WTC11 (cell line): ENCODE results near the gene TNIK. TPM values are rescaled to one million over a fixed set of nuclear protein-coding genes. Genes with fewer than 3 reads are reported as not detected.

Experiments used
- ATAC-seq: fragments of 200-7000 bp; cut with Tn5 transposase; 2 replicates; pipeline ENCODE4 v1.10.0; 2021; ENCODE audit warnings: mild to moderate bottlenecking, moderate library complexity
- CTCF ChIA-PET: fragments of 300-600 bp; sonication (Branson Sonifier 250); formaldehyde crosslinking; loops from one replicate; lab custom pipeline; 2021; ENCODE audit warnings: antibody characterized with exemption; lab: Charles Lee
- POLR2A ChIA-PET: fragments of 350-600 bp; sonication (Branson Sonifier 250); formaldehyde crosslinking; loops from one replicate; lab custom pipeline; 2021; ENCODE audit warnings: antibody characterized with exemption; lab: Charles Lee
- DNase-seq: peaks from one replicate; pipeline ENCODE4 v3.0.0; 2021; ENCODE audit warnings: low spot score
- H3K27ac Mint-ChIP-seq: 2 replicates; pipeline ENCODE4 v1.8.0; 2021; ENCODE audit warnings: mixed read lengths
- H3K27me3 Mint-ChIP-seq: 2 replicates; pipeline ENCODE4 v1.8.0; 2021; ENCODE audit warnings: low read depth, mild to moderate bottlenecking, moderate library complexity, mixed read lengths
- H3K36me3 Mint-ChIP-seq: 2 replicates; pipeline ENCODE4 v1.8.0; 2021; ENCODE audit warnings: mixed read lengths
- H3K4me1 Mint-ChIP-seq: 2 replicates; pipeline ENCODE4 v1.8.0; 2022; ENCODE audit warnings: mixed read lengths
- H3K4me3 Mint-ChIP-seq: 2 replicates; pipeline ENCODE4 v1.8.0; 2021; ENCODE audit warnings: mild to moderate bottlenecking, moderate library complexity, mixed read lengths
- H3K9me3 Mint-ChIP-seq: 2 replicates; pipeline ENCODE4 v1.8.0; 2021; ENCODE audit warnings: mixed read lengths
- AR ChIP-seq: fragments of 250-450 bp; sonication (Bioruptor Pico); IDR thresholded peaks from 2 replicates; pipeline ENCODE4 v1.9.0; 2021; ENCODE audit warnings: mild to moderate bottlenecking
- ATF1 ChIP-seq: sonication (generic); formaldehyde crosslinking; IDR thresholded peaks from 2 replicates; pipeline ENCODE4 v1.8.1; 2023; ENCODE audit warnings: mild to moderate bottlenecking, moderate library complexity, missing genetic modification reagents
- ATF3 ChIP-seq: sonication (generic); formaldehyde crosslinking; conservative IDR thresholded peaks from 2 replicates; pipeline ENCODE4 v1.8.1; 2022; ENCODE audit warnings: mild to moderate bottlenecking, missing genetic modification reagents
- CREM ChIP-seq: sonication (generic); formaldehyde crosslinking; IDR thresholded peaks from 2 replicates; pipeline ENCODE4 v1.8.1; 2022; ENCODE audit warnings: mild to moderate bottlenecking, missing genetic modification reagents, moderate library complexity
- ELF4 ChIP-seq: sonication (generic); formaldehyde crosslinking; IDR thresholded peaks from 2 replicates; pipeline ENCODE4 v1.8.1; 2022; ENCODE audit warnings: low read depth, mild to moderate bottlenecking, moderate library complexity, missing genetic modification reagents
- GTF2I ChIP-seq: fragments of 250-450 bp; sonication (Bioruptor Pico); conservative IDR thresholded peaks from 2 replicates; pipeline ENCODE4 v1.4.0; 2021; ENCODE audit warnings: mild to moderate bottlenecking
- HMGXB4 ChIP-seq: sonication (generic); formaldehyde crosslinking; IDR thresholded peaks from 2 replicates; pipeline ENCODE4 v1.8.1; 2023; ENCODE audit warnings: mild to moderate bottlenecking, moderate library complexity, missing genetic modification reagents
- NR3C1 ChIP-seq: sonication (generic); formaldehyde crosslinking; conservative IDR thresholded peaks from 2 replicates; pipeline ENCODE4 v1.8.1; 2023; ENCODE audit warnings: low read depth, mild to moderate bottlenecking, missing genetic modification reagents
- PRDM15 ChIP-seq: sonication (generic); formaldehyde crosslinking; IDR thresholded peaks from 2 replicates; pipeline ENCODE4 v1.8.0; 2022; ENCODE audit warnings: missing genetic modification reagents
- RELA ChIP-seq: sonication (generic); formaldehyde crosslinking; IDR thresholded peaks from 2 replicates; pipeline ENCODE4 v1.8.1; 2022; ENCODE audit warnings: missing genetic modification reagents, mild to moderate bottlenecking, borderline replicate concordance
- TCF7 ChIP-seq: sonication (generic); formaldehyde crosslinking; IDR thresholded peaks from 2 replicates; pipeline ENCODE4 v1.8.0; 2022; ENCODE audit warnings: mild to moderate bottlenecking, low read depth, missing genetic modification reagents, moderate library complexity
- ZBTB43 ChIP-seq: sonication (generic); formaldehyde crosslinking; IDR thresholded peaks from 2 replicates; pipeline ENCODE4 v1.8.1; 2023; ENCODE audit warnings: mild to moderate bottlenecking, missing genetic modification reagents
- ZMAT4 ChIP-seq: fragments of 250-450 bp; sonication (Bioruptor Pico); IDR thresholded peaks from 2 replicates; pipeline ENCODE4 v1.9.0; 2021; ENCODE audit warnings: mild to moderate bottlenecking
- ZNF219 ChIP-seq: sonication (generic); formaldehyde crosslinking; IDR thresholded peaks from 2 replicates; pipeline ENCODE4 v1.8.0; 2023; ENCODE audit warnings: missing genetic modification reagents, mild to moderate bottlenecking, borderline replicate concordance
- ZNF232 ChIP-seq: sonication (generic); formaldehyde crosslinking; IDR thresholded peaks from 2 replicates; pipeline ENCODE4 v1.8.0; 2022; ENCODE audit warnings: mild to moderate bottlenecking, missing genetic modification reagents
- ZNF317 ChIP-seq: sonication (generic); formaldehyde crosslinking; IDR thresholded peaks from 2 replicates; pipeline ENCODE4 v1.8.1; 2023; ENCODE audit warnings: low read depth, mild to moderate bottlenecking, moderate library complexity, missing genetic modification reagents, borderline replicate concordance
- ZNF396 ChIP-seq: fragments of 250-450 bp; sonication (Bioruptor Pico); IDR thresholded peaks from 2 replicates; pipeline ENCODE4 v1.8.0; 2021; ENCODE audit warnings: mild to moderate bottlenecking, moderate library complexity, borderline replicate concordance
- ZNF532 ChIP-seq: fragments of 250-450 bp; sonication (Bioruptor Pico); IDR thresholded peaks from 2 replicates; pipeline ENCODE4 v1.9.0; 2021; ENCODE audit warnings: mild to moderate bottlenecking, borderline replicate concordance
- ZNF671 ChIP-seq: fragments of 250-450 bp; sonication (Bioruptor Pico); IDR thresholded peaks from 2 replicates; pipeline ENCODE4 v1.8.0; 2021; ENCODE audit warnings: mild to moderate bottlenecking
- total RNA-seq: library from RNA; stranded (reverse); gene quantifications from 3 replicates; pipeline ENCODE4 v1.2.3, GENCODE V29; 2021

The TNIK gene
- total RNA-seq, 1 experiment from 2014 or later = 50.3 TPM

- no peak for TF ChIP-seq ZBTB43 (CRISPR knock-in tag)
- no peak for TF ChIP-seq ZNF232 (CRISPR knock-in tag)
- TF ChIP-seq ZNF317 = no peak
- TF ChIP-seq ZMAT4 (CRISPR knock-in tag) = no peak
Measured at GRCh38 chr3:171340434-171340833, 119.8 kb downstream of the TNIK start (continued).

- Mint-ChIP-seq H3K9me3 (peaks cover 10% of the 10 kb centered on the region), H3K4me3 (no peak overlapping the region), H3K27me3 (no peaks in the 10 kb centered on the region), H3K27ac (no peak overlapping the region), H3K36me3 (peaks cover 14% of the 10 kb centered on the region), H3K4me1 (peaks cover 52% of the 10 kb centered on the region)
- TF ChIP-seq ZNF232 (CRISPR knock-in tag) = no peak
- no peak for TF ChIP-seq PRDM15 (CRISPR knock-in tag)
- TF ChIP-seq ZNF671 (CRISPR knock-in tag) = no peak
- TF ChIP-seq GTF2I (CRISPR knock-in tag) = no peak
- no peak for TF ChIP-seq CREM (CRISPR knock-in tag)
- no peak for TF ChIP-seq RELA (CRISPR knock-in tag)
- no peak for TF ChIP-seq ZNF532 (CRISPR knock-in tag)
- DNase-seq (no peak), ATAC-seq (no peak; the same call in 1 of the 2 replicates)
- POLR2A ChIA-PET = interaction anchor here (0.9 kb wide), 1 partner anchor 9 kb away, joined by 3 read pairs; no protein-coding TSS in a partner anchor
- CTCF ChIA-PET = no interaction called here
Measured at GRCh38 chr3:171339598-171339997, 120.6 kb downstream of the TNIK start.

- DNase-seq (no peak), ATAC-seq (no peak)
- Mint-ChIP-seq H3K4me3 (no peak overlapping the region), H3K27ac (no peak overlapping the region; the same call in 1 of the 2 replicates), H3K36me3 (no peaks in the 10 kb centered on the region), H3K27me3 (no peaks in the 10 kb centered on the region), H3K4me1 (peaks cover 53% of the 10 kb centered on the region), H3K9me3 (no peaks in the 10 kb centered on the region)
- CTCF ChIA-PET = interaction anchor here (1.0 kb wide), 1 partner anchor 117 kb away, joined by 4 read pairs; no protein-coding TSS in a partner anchor
- POLR2A ChIA-PET = interaction anchor here (0.6 kb wide), 1 partner anchor 17 kb away, joined by 3 read pairs; no protein-coding TSS in a partner anchor
- TF ChIP-seq ZNF219 = no peak
- TF ChIP-seq ATF3 (CRISPR knock-in tag) = no peak
- TF ChIP-seq TCF7 = no peak
- TF ChIP-seq ATF1 (CRISPR knock-in tag) = no peak
- no peak for TF ChIP-seq AR (CRISPR knock-in tag)
- no peak for TF ChIP-seq HMGXB4 (CRISPR knock-in tag)
- no peak for TF ChIP-seq ELF4 (CRISPR knock-in tag)
- TF ChIP-seq ZNF396 (CRISPR knock-in tag) = no peak
- TF ChIP-seq NR3C1 = no peak
Measured at GRCh38 chr3:171336406-171336805, 123.8 kb downstream of the TNIK start.
